ENCODE measurements around the gene C1QTNF1.

DNA sequence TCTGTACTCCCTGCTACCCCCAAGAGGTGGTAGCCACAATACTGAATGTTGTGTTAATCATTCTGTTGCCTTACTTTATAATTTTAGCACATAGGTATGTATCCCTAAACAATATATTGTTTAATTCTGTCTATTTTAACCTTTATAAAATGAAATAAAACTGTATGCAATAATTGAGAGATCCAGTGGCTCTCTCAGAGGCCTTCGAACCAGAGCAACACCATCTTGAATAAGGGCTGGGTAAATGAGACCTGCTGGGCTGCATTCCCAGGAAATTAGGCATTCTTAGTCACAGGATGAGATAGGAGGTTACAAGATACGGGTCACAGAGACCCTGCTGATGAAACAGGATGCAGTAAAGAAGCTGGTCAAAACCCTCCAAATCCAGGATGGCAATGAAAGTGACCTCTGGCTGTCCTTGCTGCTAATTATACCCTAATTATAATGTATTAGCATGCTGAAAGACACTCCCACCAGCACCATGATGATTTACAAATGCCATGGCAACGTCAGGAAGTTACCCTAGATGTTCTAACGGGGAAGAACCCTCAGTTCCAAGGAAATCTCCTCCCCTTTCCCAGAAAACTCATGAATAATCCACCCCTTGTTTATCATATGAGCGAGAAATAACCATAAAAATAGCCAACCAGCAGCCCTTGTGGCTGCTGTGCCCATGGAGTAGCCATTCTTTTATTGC lies 12.4 kb upstream of the C1QTNF1 start:
- no peak for TF ChIP-seq POLR2A (IDR thresholded peaks at IDR 0.05)
- TF ChIP-seq, protein P1, sequence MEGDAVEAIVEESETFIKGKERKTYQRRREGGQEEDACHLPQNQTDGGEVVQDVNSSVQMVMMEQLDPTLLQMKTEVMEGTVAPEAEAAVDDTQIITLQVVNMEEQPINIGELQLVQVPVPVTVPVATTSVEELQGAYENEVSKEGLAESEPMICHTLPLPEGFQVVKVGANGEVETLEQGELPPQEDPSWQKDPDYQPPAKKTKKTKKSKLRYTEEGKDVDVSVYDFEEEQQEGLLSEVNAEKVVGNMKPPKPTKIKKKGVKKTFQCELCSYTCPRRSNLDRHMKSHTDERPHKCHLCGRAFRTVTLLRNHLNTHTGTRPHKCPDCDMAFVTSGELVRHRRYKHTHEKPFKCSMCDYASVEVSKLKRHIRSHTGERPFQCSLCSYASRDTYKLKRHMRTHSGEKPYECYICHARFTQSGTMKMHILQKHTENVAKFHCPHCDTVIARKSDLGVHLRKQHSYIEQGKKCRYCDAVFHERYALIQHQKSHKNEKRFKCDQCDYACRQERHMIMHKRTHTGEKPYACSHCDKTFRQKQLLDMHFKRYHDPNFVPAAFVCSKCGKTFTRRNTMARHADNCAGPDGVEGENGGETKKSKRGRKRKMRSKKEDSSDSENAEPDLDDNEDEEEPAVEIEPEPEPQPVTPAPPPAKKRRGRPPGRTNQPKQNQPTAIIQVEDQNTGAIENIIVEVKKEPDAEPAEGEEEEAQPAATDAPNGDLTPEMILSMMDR (IDR thresholded peaks at IDR 0.05) = no peak
- no peak for TF ChIP-seq POLR2AphosphoS5 (IDR thresholded peaks at IDR 0.05)

Data from suprapubic skin (tissue), 4 donors.